ENCODE data around the gene SLC41A2.
"Not testable (repeated sequence)": the region's sequence is repeated elsewhere in the genome, so short reads cannot be mapped to it uniquely, and the experiment has no call there.

SLC41A2 gene

DNA sequence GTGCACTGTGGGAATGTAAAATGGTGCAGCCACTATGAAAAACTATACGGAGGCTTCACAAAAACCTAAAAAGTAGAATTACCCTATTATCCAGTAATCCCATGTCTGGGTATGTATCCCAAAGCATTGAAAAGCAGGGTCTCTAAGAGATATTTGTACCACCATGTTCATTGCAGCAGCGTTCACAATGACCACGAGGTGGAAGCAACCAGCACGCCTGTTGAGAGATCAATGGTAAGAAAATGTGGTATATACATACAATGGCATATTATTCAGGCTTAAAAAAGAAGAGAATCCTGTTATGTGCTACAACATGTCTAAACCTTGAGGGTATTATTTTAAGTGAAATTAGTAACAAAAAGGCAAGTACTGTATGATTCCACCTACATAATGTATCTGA, 27.1 kb upstream of the SLC41A2 start:
- no peak for DNase-seq (ENCODE audit: low read depth, low spot score)
- no peak overlapping the region for H3K27ac ChIP-seq (ENCODE audit: low read length)
- no peaks in the 10 kb centered on the region; the same call in 1 of the 2 replicates for H3K36me3 ChIP-seq (ENCODE audit: control insufficient read depth, insufficient read depth, low read length)
- H3K9me3 ChIP-seq (ENCODE audit: control insufficient read depth, insufficient read depth, low read length) = no peaks in the 10 kb centered on the region
- no peaks in the 10 kb centered on the region for H3K27me3 ChIP-seq (ENCODE audit: control insufficient read depth, insufficient read depth, low read length)
- H3K4me1 ChIP-seq (ENCODE audit: control insufficient read depth, insufficient read depth, low read length) = no peaks in the 10 kb centered on the region; the same call in 1 of the 2 replicates
- H3K4me3 ChIP-seq (ENCODE audit: low read length) = no peak overlapping the region
- no CpG with 5 or more reads among the region's 4 CpGs for WGBS (ENCODE audit: insufficient coverage, insufficient read length)

GRCh38 chr12:104977688-104978087, 19.6 kb upstream of the SLC41A2 start:
- WGBS (ENCODE audit: insufficient coverage, insufficient read length) = no CpG with 5 or more reads among the region's 15 CpGs
- not testable (repeated sequence) for H3K4me3 ChIP-seq (ENCODE audit: low read length); H3K27me3 ChIP-seq (ENCODE audit: control insufficient read depth, insufficient read depth, low read length); H3K27ac ChIP-seq (ENCODE audit: low read length); H3K4me1 ChIP-seq (ENCODE audit: control insufficient read depth, insufficient read depth, low read length); H3K36me3 ChIP-seq (ENCODE audit: control insufficient read depth, insufficient read depth, low read length); H3K9me3 ChIP-seq (ENCODE audit: control insufficient read depth, insufficient read depth, low read length); DNase-seq (ENCODE audit: low read depth, low spot score)

- Histone ChIP-seq H3K4me3 (ENCODE audit: low read length) (no peak overlapping the region), H3K9me3 (ENCODE audit: control insufficient read depth, insufficient read depth, low read length) (no peaks in the 10 kb centered on the region), H3K4me1 (ENCODE audit: control insufficient read depth, insufficient read depth, low read length) (no peaks in the 10 kb centered on the region), H3K27ac (ENCODE audit: low read length) (no peak overlapping the region), H3K27me3 (ENCODE audit: control insufficient read depth, insufficient read depth, low read length) (no peaks in the 10 kb centered on the region), H3K36me3 (ENCODE audit: control insufficient read depth, insufficient read depth, low read length) (no peaks in the 10 kb centered on the region)
- WGBS (ENCODE audit: insufficient coverage, insufficient read length) = no CpG with 5 or more reads among the region's 8 CpGs
- no peak for DNase-seq (ENCODE audit: low read depth, low spot score)
Observed at GRCh38 chr12:104976703-104977102, 18.6 kb upstream of the SLC41A2 start.

- no CpG with 5 or more reads among the region's 4 CpGs for WGBS (ENCODE audit: insufficient coverage, insufficient read length)
- no peaks in the 10 kb centered on the region for H3K27me3 ChIP-seq (ENCODE audit: control insufficient read depth, insufficient read depth, low read length)
- H3K4me1 ChIP-seq (ENCODE audit: control insufficient read depth, insufficient read depth, low read length) = no peaks in the 10 kb centered on the region
- no peak overlapping the region for H3K4me3 ChIP-seq (ENCODE audit: low read length)
- no peaks in the 10 kb centered on the region for H3K36me3 ChIP-seq (ENCODE audit: control insufficient read depth, insufficient read depth, low read length)
- DNase-seq (ENCODE audit: low read depth, low spot score) = no peak
- no peak overlapping the region for H3K27ac ChIP-seq (ENCODE audit: low read length)
- no peaks in the 10 kb centered on the region for H3K9me3 ChIP-seq (ENCODE audit: control insufficient read depth, insufficient read depth, low read length)
Observed at GRCh38 chr12:104975587-104976343, 17.7 kb upstream of the SLC41A2 start.

DNA sequence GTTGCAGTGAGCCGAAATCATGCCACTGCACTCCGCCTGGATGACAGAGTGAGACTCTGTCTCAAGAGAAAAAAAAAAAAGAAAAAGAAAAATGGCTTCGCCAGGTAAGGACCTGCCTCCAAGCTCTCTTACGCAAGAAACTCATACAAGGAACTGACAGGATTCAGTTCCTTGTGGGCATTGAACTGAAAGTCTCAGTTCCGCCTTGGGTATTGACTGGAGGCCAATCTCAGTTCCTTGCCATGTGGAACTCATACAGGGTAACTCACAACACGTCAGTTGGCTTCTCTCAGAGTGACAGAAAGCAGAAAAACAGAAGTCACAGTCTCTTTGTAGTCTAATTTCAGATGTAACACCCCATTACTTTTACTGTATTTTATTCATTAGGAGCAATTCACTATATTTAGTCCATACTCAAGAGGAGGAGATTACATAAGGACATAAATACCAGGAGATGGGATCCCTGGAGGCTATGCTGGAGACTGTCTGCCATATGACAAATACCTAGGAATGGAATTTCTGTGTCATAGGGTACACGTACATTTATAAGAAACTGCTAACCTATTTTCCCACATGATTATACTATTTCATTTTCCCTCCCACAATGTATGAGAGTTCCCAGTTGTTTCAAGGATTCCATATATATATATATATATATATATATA, 16.7 kb upstream of the SLC41A2 start:
- H3K4me1 ChIP-seq (ENCODE audit: control insufficient read depth, insufficient read depth, low read length) = no peaks in the 10 kb centered on the region
- H3K27ac ChIP-seq (ENCODE audit: low read length) = no peak overlapping the region
- H3K9me3 ChIP-seq (ENCODE audit: control insufficient read depth, insufficient read depth, low read length) = no peaks in the 10 kb centered on the region
- H3K4me3 ChIP-seq (ENCODE audit: low read length) = no peak overlapping the region
- DNase-seq (ENCODE audit: low read depth, low spot score) = no peak
- H3K36me3 ChIP-seq (ENCODE audit: control insufficient read depth, insufficient read depth, low read length) = no peaks in the 10 kb centered on the region
- H3K27me3 ChIP-seq (ENCODE audit: control insufficient read depth, insufficient read depth, low read length) = no peaks in the 10 kb centered on the region
- WGBS (ENCODE audit: insufficient coverage, insufficient read length) = no CpG with 5 or more reads among the region's 7 CpGs

DNA sequence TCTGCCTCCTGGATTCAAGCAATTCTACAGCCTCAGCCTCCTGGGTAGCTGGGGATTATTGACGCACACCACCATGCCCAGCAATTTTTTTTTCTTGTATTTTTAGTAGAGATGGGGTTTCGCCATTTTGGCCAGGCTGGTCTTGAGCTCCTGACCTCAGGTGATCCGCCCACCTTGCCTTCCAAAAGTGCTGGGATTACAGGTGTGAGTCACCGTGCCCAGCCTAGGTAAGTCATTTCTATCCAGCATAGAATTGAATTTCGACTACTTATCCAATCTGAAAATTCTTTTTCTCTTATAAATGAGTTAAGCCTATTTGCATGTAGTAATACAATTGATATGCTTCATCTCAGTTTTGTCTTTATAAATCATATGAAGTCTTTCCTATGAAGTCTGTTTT, 15.2 kb upstream of the SLC41A2 start:
- DNase-seq (ENCODE audit: low read depth, low spot score) = no peak
- no peaks in the 10 kb centered on the region for H3K27me3 ChIP-seq (ENCODE audit: control insufficient read depth, insufficient read depth, low read length)
- no peaks in the 10 kb centered on the region for H3K36me3 ChIP-seq (ENCODE audit: control insufficient read depth, insufficient read depth, low read length)
- no peak overlapping the region for H3K27ac ChIP-seq (ENCODE audit: low read length)
- no CpG with 5 or more reads among the region's 5 CpGs for WGBS (ENCODE audit: insufficient coverage, insufficient read length)
- no peaks in the 10 kb centered on the region for H3K9me3 ChIP-seq (ENCODE audit: control insufficient read depth, insufficient read depth, low read length)
- no peak overlapping the region for H3K4me3 ChIP-seq (ENCODE audit: low read length)
- H3K4me1 ChIP-seq (ENCODE audit: control insufficient read depth, insufficient read depth, low read length) = no peaks in the 10 kb centered on the region

GRCh38 chr12:104971306-104971705, 13.2 kb upstream of the SLC41A2 start:
- no peak for DNase-seq (ENCODE audit: low read depth, low spot score)
- WGBS (ENCODE audit: insufficient coverage, insufficient read length) = 100% methylated on average over 2 of the region's 5 CpGs
- Histone ChIP-seq H3K4me3 (ENCODE audit: low read length) (no peak overlapping the region), H3K27ac (ENCODE audit: low read length) (no peak overlapping the region), H3K27me3 (ENCODE audit: control insufficient read depth, insufficient read depth, low read length) (no peaks in the 10 kb centered on the region), H3K36me3 (ENCODE audit: control insufficient read depth, insufficient read depth, low read length) (no peaks in the 10 kb centered on the region), H3K4me1 (ENCODE audit: control insufficient read depth, insufficient read depth, low read length) (no peaks in the 10 kb centered on the region), H3K9me3 (ENCODE audit: control insufficient read depth, insufficient read depth, low read length) (no peaks in the 10 kb centered on the region)

GRCh38 chr12:104969343-104969742, 11.3 kb upstream of the SLC41A2 start:
- no CpG with 5 or more reads among the region's 3 CpGs for WGBS (ENCODE audit: insufficient coverage, insufficient read length)

DNA sequence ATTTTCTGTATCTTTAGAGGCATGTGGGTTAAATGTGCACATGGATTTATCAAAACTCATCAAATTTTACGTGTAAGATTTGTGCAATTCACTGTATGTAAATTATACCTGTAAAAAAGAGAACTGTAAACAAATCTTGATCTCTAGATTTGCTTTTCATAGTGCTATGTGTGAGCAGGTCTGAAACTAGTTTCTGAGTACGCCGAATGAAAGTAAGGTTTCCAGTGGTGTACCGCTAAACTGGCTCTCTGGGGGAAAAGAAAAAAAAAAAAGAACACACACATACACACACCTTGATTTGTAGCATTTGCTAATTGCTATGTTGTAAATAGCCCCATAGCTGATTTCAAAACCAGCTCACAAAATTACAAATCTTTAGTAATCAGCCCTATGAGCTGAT, 8.6 kb upstream of the SLC41A2 start:
- Histone ChIP-seq H3K27ac (ENCODE audit: low read length) (no peak overlapping the region), H3K9me3 (ENCODE audit: control insufficient read depth, insufficient read depth, low read length) (no peaks in the 10 kb centered on the region), H3K27me3 (ENCODE audit: control insufficient read depth, insufficient read depth, low read length) (no peaks in the 10 kb centered on the region), H3K4me3 (ENCODE audit: low read length) (no peak overlapping the region), H3K4me1 (ENCODE audit: control insufficient read depth, insufficient read depth, low read length) (no peaks in the 10 kb centered on the region; the same call in 1 of the 2 replicates), H3K36me3 (ENCODE audit: control insufficient read depth, insufficient read depth, low read length) (no peaks in the 10 kb centered on the region)
- no peak for DNase-seq (ENCODE audit: low read depth, low spot score)
- WGBS (ENCODE audit: insufficient coverage, insufficient read length) = no CpG with 5 or more reads among the region's 4 CpGs

More at GRCh38 chr12:104969343-104969742, 11.3 kb upstream of the SLC41A2 start:
- Histone ChIP-seq H3K4me1 (ENCODE audit: control insufficient read depth, insufficient read depth, low read length) (no peaks in the 10 kb centered on the region), H3K4me3 (ENCODE audit: low read length) (no peak overlapping the region), H3K27me3 (ENCODE audit: control insufficient read depth, insufficient read depth, low read length) (no peaks in the 10 kb centered on the region), H3K9me3 (ENCODE audit: control insufficient read depth, insufficient read depth, low read length) (no peaks in the 10 kb centered on the region), H3K36me3 (ENCODE audit: control insufficient read depth, insufficient read depth, low read length) (no peaks in the 10 kb centered on the region), H3K27ac (ENCODE audit: low read length) (no peak overlapping the region)
- no peak for DNase-seq (ENCODE audit: low read depth, low spot score)

DNA sequence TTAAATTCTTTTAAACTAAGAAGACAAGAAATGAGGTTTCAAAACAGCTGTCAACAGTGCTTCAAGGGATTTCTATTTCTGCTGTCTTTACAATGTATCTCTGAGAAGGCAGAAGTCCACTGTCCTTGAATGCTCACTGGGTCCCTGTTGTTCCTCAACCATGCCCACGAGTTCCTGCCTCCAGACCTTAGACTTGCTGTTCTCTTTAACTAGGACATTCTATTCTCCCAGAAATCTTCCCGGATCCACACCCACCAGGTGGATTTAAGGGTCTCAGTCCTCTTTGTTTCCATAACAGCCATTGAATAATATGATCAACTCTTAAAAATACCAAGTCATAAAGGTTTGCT, 6.7 kb upstream of the SLC41A2 start:
- Histone ChIP-seq H3K27ac (ENCODE audit: low read length) (no peak overlapping the region), H3K9me3 (ENCODE audit: control insufficient read depth, insufficient read depth, low read length) (no peaks in the 10 kb centered on the region), H3K36me3 (ENCODE audit: control insufficient read depth, insufficient read depth, low read length) (no peaks in the 10 kb centered on the region), H3K4me3 (ENCODE audit: low read length) (no peak overlapping the region), H3K27me3 (ENCODE audit: control insufficient read depth, insufficient read depth, low read length) (no peaks in the 10 kb centered on the region), H3K4me1 (ENCODE audit: control insufficient read depth, insufficient read depth, low read length) (no peaks in the 10 kb centered on the region; the same call in 1 of the 2 replicates)
- no peak for DNase-seq (ENCODE audit: low read depth, low spot score)
- WGBS (ENCODE audit: insufficient coverage, insufficient read length) = no CpG with 5 or more reads among the region's 2 CpGs

Data from iPS DF 6.9 (cell line).